Measurements from ENCODE around the gene RANGAP1.

GRCh38 chr22:41296826-41297667, 11.1 kb upstream of the RANGAP1 start:
- TF ChIP-seq POLR2A (IDR thresholded peaks at IDR 0.05) (no peak), CTCF (IDR thresholded peaks at IDR 0.05) (no peak), POLR2AphosphoS5 (IDR thresholded peaks at IDR 0.05) (no peak)
